Activated T-cell treated with anti-CD3 and anti-CD28 coated beads for 4 hours (primary cell): ENCODE data around the gene SERPINE2.
"Not testable (repeated sequence)": the region's sequence is repeated elsewhere in the genome, so short reads cannot be mapped to it uniquely, and the experiment has no call there.

Source experiments
- DNase-seq: peaks from one replicate; pipeline ENCODE4 v3.0.0-alpha.2; 2020

The SERPINE2 gene

DNA sequence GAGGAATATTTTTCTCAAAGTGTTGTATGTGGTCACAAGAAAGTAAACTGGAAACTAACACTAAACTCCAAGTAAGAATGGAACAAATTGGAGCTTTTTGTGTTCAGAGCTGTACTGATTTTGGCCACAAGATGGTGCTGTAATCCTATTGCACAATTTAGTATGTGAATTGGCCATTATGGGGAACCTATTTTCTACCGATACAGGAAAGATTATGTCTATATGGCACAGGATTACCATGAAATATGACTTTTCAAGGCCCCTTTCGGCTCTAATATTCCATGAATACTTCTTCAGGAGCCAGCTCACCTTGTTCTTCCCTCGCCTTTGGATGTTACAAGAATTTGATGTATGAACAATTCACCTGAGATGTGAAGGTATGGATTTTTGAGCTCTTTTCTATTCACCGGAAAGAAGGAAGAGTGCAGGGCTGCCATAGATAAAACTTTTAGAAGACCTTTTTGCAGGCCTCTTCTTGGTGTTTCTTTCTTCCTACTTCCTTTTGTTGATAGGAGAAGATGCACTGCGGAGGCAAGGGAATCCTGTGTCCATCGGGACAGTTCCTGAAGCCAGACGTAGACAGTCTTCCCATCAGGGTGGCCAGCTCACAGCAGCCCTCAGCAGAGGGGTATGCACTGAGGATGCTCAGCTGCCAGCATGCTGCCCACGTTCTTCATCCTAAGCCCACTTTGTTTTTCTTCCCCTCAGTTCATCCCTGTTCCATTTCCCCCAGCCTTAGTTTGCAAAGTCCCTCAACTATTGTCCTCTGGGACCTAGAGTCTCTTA, 68.5 kb downstream of the SERPINE2 start:
- peak; percentile 69 for DNase-seq

- no peak for DNase-seq
Measured at GRCh38 chr2:223969856-223970255, 69.2 kb downstream of the SERPINE2 start.

DNA sequence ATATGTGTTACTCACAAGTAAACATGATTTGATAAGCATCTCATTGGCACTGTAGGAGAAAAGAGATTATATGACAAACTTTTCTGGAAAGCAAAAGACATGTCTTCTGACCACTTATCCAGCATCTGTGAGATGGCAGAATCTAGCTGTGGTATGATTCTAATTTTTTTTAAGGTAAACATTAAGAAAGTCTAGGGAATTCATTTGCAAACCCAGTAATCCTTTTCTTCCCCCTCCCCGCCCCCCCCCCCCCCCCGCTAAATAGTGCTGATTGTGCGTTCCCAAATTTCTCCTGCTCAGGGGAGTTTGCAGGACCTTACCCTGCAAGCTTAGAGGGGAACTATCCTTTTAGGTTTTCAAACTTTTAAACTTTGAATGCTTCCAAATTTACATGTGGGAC, 69.8 kb downstream of the SERPINE2 start:
- DNase-seq: no peak

GRCh38 chr2:223967981-223968380, 71.1 kb downstream of the SERPINE2 start:
- DNase-seq: no peak

- DNase-seq: no peak
Measured at GRCh38 chr2:223959688-223960087, 79.4 kb downstream of the SERPINE2 start.

DNA sequence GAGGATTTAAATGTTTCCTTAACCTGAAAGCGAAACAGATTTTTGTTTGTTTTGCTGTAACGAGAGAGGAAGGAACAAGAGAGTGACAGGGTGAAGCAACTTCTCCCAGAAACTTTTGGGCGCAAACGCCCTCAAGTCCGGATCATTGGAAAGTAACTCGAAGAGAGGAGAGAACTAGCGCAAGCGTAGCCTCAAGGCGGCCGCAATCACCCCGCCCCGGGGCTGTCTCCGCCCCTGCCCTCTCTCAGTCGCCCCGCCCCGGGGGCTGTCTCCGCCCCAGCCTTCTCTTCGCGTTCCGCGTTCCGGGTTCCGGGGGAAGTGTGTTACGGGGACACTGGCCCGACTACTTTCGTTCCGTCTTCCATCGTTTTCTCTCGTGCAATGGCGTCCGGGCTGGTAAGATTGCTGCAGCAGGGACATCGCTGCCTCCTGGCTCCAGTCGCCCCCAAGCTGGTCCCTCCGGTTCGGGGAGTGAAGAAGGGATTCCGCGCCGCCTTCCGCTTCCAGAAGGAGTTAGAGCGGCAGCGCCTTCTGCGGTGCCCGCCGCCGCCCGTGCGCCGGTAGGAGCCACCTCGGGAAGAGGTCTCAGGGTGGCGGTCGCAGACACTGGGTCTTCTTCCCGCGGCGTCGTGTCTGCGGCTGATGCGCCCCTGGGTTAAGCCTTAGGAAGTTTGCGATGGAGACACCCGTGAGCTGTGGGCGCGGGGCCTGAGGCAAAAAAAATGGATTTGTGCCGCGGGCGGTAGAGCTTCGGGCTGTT, 81.8 kb downstream of the SERPINE2 start, which contains the start of gene MRPL44:
TSS of gene MRPL44 (plus strand) at position 372 of the 760 bp plus-strand sequence. CDS start at position 382, 10 bp downstream.
- DNase-seq: peak; percentile 97

- DNase-seq: no peak
Measured at GRCh38 chr2:223956300-223956699, 82.8 kb downstream of the SERPINE2 start.

- DNase-seq: no peak
Measured at GRCh38 chr2:223954401-223954800, 84.7 kb downstream of the SERPINE2 start.

DNA sequence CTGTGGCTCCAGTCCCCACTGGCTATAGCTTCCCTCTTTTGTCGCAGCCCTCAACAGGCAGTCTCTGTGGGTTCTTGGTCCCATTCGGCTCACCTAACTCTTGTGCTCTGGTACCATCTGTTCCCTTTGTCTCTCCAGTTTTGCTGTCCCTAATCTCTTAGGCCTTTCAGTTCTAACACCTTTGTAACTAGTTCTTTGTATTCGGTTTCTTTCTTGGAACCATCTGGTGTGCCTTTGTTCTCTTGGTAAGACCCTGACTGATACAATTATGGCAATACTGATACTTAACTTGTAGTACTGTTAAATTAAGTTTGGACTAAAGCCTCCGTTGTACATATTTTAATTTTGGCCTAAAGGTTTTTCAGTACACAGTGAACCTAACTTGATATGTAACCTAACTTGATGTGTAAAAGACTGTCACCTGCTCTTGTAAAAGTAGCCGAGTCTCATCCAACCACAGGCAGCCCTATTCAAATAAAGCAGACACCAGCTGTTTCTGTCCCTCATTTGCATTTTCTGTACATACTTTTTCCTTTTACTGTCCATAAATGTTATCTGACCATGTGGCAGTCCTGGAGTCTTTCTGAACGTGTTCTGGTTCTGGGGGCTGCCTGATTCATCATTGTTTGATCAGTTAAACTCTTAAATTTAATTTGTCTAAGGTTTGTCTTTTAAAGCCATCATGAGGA, 86.7 kb downstream of the SERPINE2 start:
- DNase-seq: no peak

DNA sequence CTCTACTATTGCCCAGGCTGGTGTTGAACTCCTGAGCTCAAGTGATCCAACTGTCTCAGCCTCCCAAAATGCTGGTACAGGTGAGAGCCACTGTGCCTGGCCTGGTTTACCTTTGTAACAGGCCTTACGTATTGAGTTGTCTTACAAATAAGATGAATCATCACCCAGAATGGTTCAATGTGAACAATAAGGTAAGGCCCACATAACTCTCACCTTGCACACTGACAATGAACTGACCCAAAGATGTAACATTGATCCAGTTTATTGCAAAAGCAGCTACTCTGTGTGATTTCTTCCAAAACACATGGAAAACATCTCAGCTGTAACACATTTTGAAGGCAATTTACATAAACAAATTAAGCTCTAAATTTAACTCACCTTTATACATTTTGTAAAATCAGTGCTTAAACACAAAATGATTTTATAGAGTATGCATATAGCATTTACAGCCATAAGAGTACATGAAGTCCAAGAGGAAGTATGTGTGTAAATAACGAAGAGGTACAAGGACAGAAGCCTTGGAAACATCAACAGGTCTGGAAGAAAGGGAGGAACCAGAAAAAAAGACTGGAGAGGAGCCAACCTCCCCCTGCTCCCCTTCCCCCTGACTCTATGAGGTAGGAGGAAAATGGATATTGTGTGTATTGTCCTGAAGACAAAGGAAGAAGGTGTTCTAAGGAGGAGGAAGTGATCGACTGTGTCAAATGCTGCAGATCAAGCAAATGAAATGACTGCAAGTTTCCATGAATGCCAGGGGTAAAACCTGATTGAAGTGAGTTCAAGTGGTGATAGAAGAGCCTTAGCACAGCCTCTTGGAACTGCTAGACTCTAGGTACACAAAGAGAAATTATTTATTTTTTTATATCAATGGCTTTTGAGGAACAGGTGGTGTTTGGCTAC, 88.4 kb downstream of the SERPINE2 start:
- DNase-seq: no peak

DNA sequence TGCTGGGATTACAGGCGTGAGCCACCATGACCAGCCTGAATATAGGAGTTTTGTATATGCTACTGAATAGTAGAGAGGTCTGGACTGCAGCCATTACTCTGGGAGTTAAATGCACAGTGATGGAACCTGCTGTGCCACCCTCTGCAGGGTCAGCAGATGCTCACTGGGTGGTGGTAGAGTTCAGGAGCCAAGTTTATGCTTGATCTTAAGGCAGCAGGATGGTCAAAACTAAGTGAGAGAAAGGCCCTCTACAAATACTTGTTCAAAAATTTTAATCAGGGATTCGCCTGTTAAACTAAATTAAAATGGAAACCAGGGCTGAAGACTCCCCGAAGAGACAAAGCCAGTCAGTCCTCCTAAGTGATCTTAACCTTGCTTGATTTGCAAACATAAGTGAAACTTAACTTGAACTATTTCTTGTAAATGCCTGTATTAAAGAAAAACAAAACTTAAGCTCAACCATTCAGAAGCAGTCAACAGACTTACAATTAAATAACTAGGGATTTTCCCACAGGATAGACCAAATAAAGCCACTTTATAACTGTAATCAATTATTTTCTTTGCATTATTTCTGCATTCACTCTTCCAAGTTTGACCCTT, 89.7 kb downstream of the SERPINE2 start:
- DNase-seq: no peak

GRCh38 chr2:223947711-223948205, 91.3 kb downstream of the SERPINE2 start:
- DNase-seq: no peak

DNA sequence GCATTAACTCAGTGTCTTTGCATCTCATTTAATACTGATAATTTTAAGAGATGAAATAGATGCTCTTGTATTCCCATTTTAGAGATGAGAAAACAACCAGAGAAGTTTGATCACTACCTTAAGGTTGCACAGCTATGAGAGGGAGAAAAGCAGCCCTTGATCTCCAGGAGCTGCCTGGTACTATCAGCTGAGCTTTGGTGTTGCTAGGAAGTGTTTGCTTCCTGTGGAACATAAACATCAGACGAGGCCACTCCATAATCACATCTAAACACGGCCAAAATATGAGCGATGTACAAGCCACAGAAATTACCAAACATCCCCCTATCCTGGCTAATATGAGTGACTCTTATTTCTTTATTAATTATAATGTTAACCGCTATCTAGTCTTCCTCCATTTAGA, 93.3 kb downstream of the SERPINE2 start:
- no peak for DNase-seq

GRCh38 chr2:223944703-223945531, 94.2 kb downstream of the SERPINE2 start, which contains the start of gene WDFY1:
Gene WDFY1 (minus strand): TSS chr2:223945335. CDS start chr2:223945284, 51 bp downstream.
- DNase-seq: peak; percentile 66

DNA sequence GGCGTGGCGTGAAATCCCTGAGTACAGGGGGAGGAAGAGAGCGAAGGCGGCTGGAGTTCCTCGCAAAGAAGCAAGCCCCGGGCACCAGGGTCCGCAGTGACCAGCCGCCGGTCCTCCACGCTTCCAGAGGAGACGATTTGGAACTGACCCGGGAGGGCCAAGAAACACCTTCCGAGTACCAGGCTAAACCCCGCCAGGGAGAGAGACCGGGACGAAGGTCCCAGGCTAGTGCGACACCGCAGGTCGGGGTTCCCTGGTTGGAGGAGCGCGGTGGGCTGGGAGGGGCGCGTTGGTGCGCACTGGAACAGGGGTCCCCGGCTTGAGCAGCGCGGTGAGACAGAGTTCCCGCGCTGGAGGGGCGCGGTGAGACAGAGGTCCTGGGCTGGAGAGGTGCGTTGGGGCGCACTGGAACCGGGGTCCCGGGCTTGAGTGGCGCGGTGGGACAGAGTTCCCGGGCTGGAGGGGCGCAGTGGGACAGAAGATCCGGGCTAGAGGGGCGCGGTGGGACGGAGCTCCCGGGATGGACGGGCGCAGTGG, 94.9 kb downstream of the SERPINE2 start:
- no peak for DNase-seq

DNA sequence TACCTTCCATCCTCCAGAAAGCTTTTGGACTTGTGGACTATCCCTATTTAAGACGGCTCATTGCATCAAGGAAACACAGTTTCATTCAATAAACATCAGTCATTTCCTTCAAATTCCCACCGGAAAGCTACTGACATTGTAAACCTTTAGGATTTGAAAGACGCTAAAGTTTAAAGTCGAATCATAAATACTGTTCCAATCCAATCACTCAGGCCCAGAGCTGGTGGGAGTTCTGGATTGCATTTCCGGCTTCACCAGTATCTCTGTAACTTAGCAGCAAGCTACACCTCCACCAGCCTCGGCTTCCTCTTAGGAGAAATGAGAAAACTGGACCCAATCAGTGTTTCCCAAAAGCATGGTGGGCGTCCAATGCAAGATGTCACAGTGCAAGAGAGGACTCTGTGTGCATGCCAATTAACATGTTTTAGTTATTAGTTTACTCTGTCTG, 95.5 kb downstream of the SERPINE2 start:
- DNase-seq: no peak

- DNase-seq: no peak
Measured at GRCh38 chr2:223943135-223943534, 96.0 kb downstream of the SERPINE2 start.

GRCh38 chr2:223941579-223942277, 97.4 kb downstream of the SERPINE2 start:
- DNase-seq: no peak

DNA sequence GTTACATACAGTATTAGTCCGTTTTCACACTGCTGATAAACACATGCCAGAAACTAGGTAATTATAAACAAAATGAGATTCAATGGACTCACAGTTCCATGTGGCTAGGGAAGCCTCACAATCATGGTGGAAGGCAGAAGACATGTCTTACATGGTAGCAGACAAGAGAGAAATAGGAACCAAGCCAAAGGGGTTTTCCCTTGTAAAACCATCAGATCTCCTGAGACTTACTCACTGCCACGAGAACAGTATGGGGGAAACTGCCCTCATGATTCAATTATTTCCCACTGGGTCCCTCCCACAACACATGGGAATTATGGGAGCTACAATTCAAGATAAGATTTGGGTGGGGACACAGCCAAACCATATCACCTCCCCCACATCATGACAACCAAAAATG, 99.6 kb downstream of the SERPINE2 start:
- not testable (repeated sequence) for DNase-seq

DNA sequence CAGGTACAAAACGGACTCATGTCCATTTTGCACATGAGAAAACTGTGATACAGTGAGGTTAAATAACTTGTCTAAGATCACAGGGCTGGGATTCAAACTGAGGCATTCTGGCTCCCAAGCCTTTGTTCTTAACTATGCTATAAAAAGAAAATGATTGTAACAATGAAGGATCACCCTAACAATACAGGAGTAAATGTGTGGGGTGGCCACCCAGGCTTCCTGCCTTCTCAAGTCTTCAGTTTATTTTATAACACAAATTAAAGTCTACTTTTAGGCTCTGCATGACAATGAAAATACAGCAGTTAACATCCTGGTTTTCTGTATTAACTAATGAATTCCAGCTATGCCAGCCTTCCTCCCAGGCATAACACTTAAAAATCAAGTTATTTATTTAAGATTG, 101.6 kb downstream of the SERPINE2 start:
- DNase-seq: no peak
